ENCODE results near the gene SNX13.

- TF ChIP-seq EZH2 (optimal IDR thresholded peaks at IDR 0.05; ENCODE audit: low read depth, low read length): no peak
- TF ChIP-seq CTCF (IDR thresholded peaks at IDR 0.05; ENCODE audit: low read length): no peak
- no peak for TF ChIP-seq EZH2phosphoT487 (IDR thresholded peaks at IDR 0.05; ENCODE audit: low read length)
Observed at GRCh38 chr7:17917842-17918241, 22.5 kb downstream of the SNX13 start.
